ENCODE data around the gene HKDC1.
"Not testable (repeated sequence)": the region's sequence is repeated elsewhere in the genome, so short reads cannot be mapped to it uniquely, and the experiment has no call there.

DNA sequence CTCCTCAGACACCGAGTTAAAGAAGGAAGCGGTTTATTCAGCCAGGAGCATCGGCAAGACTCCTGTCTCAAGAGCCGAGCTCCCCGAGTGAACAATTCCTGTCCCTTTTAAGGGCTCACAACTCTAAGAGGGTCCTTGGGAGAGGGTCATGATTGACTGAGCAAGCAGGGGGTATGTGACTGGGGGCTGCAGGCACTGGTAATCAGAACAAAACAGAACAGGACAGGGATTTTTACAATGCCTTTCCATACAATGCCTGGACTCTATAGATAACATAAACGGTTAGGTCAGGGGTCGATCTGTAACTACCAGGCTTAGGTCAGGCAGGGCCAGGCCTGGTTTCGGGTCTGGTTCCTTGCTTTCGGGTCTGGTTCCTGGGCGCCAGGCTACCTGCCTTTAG, 88.2 kb downstream of the HKDC1 start:
- TF ChIP-seq, protein P1, sequence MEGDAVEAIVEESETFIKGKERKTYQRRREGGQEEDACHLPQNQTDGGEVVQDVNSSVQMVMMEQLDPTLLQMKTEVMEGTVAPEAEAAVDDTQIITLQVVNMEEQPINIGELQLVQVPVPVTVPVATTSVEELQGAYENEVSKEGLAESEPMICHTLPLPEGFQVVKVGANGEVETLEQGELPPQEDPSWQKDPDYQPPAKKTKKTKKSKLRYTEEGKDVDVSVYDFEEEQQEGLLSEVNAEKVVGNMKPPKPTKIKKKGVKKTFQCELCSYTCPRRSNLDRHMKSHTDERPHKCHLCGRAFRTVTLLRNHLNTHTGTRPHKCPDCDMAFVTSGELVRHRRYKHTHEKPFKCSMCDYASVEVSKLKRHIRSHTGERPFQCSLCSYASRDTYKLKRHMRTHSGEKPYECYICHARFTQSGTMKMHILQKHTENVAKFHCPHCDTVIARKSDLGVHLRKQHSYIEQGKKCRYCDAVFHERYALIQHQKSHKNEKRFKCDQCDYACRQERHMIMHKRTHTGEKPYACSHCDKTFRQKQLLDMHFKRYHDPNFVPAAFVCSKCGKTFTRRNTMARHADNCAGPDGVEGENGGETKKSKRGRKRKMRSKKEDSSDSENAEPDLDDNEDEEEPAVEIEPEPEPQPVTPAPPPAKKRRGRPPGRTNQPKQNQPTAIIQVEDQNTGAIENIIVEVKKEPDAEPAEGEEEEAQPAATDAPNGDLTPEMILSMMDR (IDR thresholded peaks at IDR 0.05 in 4 of 5, conservative IDR thresholded peaks at IDR 0.05 in 1 of 5) = not testable (repeated sequence)
- not testable (repeated sequence) for TF ChIP-seq POLR2A (IDR thresholded peaks at IDR 0.05)
